Gastroesophageal sphincter (tissue), 4 donors: ENCODE data around the gene RALA. TPM values are rescaled to one million over a fixed set of nuclear protein-coding genes. Genes with fewer than 3 reads are reported as not detected.

ENCODE experiments used
- ATAC-seq: fragments of 150-250 bp; one replicate; pipeline ENCODE4 v1.9.1; 2016; ENCODE audit warnings: mild to moderate bottlenecking, moderate library complexity
- H3K27ac ChIP-seq, 4 donors: fragments of 200-600 bp; sonication (generic) in 3 of 4; 1 replicate in 3 of 4; 2 replicates in 1 of 4; pipeline ENCODE4 v1.5.1; 2016 to 2019
- H3K27me3 ChIP-seq: fragments of 200-600 bp; sonication (generic); one replicate; pipeline ENCODE4 v1.5.1; 2019
- H3K36me3 ChIP-seq, 2 donors: fragments of 200-600 bp; sonication (generic); one replicate each; pipeline ENCODE4 v1.5.1; 2019; ENCODE audit warnings: control low read depth in 1 of 2
- H3K4me1 ChIP-seq, 3 donors: fragments of 200-600 bp; sonication (generic); 1 replicate in 2 of 3; 2 replicates in 1 of 3; pipeline ENCODE4 v1.5.1; 2016 to 2019; ENCODE audit warnings: control low read depth in 2 of 3
- H3K4me3 ChIP-seq, 2 donors: fragments of 200-600 bp; sonication (generic); one replicate each; pipeline ENCODE4 v1.5.1; 2019; ENCODE audit warnings: mild to moderate bottlenecking in 1 of 2, moderate library complexity in 1 of 2
- H3K9me3 ChIP-seq, 3 donors: fragments of 200-600 bp; sonication (generic); one replicate each; pipeline ENCODE4 v1.5.1; 2017 to 2019; ENCODE audit warnings: control low read depth in 2 of 3
- EP300 ChIP-seq: sonication (generic); formaldehyde crosslinking; IDR thresholded peaks from one replicate; pipeline ENCODE4 v1.6.1; 2017; ENCODE audit warnings: antibody characterized with exemption, mild to moderate bottlenecking
- POLR2A ChIP-seq, 2 donors: fragments of 450-650 bp; IDR thresholded peaks; one replicate each; pipeline ENCODE4 v1.6.1; 2017; ENCODE audit warnings: antibody characterized with exemption in 2 of 2, mild to moderate bottlenecking in 2 of 2, moderate library complexity in 1 of 2
- POLR2AphosphoS5 ChIP-seq: sonication (generic); formaldehyde crosslinking; IDR thresholded peaks from one replicate; pipeline ENCODE4 v1.6.1; 2017; ENCODE audit warnings: antibody characterized with exemption
- WGBS, 2 donors: methylation state at CpG; one replicate each; pipeline ENCODE4 v1.1.5; 2018; ENCODE audit warnings: low coverage in 1 of 2; 5-methylcytosine and 5-hydroxymethylcytosine counted together
- total RNA-seq, 4 donors: library from RNA; depleted of rRNA; stranded (reverse); fragments of >200 nt; gene quantifications; one replicate each; pipeline ENCODE4 v1.1.0, GENCODE V29; 2016
- TF ChIP-seq, protein P1 (sequence below), 4 experiments: fragments of 200-600 bp in 2 of 4; fragments of 450-650 bp in 2 of 4; sonication (generic) in 1 of 4; IDR thresholded peaks; one replicate each; pipeline ENCODE4 v1.5.1; 2017 to 2019; ENCODE audit warnings: antibody characterized with exemption in 4 of 4, mild to moderate bottlenecking in 2 of 4, moderate library complexity in 2 of 4

The RALA gene
- total RNA-seq, 4 donors from 2014 or later, result 16.6 to 30.7 (median 21.0) TPM

DNA sequence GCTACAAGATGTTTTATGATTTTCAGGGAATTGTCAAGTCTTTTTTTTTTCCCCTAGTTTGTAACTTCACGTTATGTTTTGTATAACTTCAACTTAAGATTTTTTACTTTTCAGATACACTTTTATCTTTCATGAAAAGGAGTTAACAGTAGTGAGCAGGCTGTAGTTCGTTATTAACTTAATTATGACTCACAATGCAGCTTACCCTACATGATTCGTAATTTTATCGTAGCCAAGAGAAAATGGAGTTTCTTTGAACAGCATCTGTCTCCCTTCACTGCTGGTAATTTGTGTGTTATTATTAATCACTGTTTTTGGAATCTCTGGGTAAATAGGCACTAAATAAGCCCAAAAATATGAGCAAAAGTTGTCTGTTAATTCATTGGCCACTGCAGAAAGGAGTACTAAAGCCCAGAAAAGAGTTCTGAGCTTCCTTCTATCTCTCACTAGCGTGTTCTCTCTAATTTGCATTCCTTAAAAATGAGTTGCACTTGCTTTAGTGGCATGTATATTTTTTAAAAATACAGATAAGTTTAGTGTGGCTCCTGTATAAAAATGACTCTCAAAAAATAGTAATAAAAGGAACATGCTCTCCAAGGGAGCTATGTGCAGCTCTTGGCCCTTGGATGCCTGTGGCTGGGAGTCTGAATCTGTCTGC, 36.1 kb downstream of the RALA start:
- no peak overlapping the region for H3K4me3 ChIP-seq
- TF ChIP-seq POLR2AphosphoS5, result no peak
- no peak for TF ChIP-seq POLR2A (IDR thresholded peaks at IDR 0.05)

DNA sequence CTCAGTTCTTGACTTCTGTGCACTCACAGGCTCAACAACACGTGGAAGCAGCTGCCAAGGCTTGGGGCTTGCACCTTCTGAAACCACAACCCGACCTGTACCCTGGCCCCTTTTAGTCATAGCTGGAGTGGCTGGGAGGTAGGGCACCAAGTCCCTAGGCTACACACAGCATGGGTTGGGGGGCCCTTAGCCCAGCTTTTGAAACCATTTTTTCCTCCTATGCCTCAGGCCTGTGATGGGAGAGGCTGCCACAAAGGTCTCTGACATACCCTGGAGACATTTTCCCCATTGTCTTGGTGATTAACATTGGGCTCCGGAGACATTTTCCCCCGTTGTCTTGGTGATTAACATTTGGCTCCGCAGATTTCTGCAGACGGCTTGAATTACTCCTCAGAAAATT, 38.6 kb downstream of the RALA start:
- Histone ChIP-seq H3K4me1 (peaks cover 0 to 6% (median 0%) of the 10 kb centered on the region in 3 donors), H3K36me3 (no peaks in the 10 kb centered on the region), H3K4me3 (no peak overlapping the region), H3K27me3 (no peaks in the 10 kb centered on the region), H3K9me3 (no peaks in the 10 kb centered on the region), H3K27ac (no peak overlapping the region)
- ATAC-seq, result no peak
- WGBS, 2 donors, result 75% methylated on average over 4 of the region's 6 CpGs; no CpG with 5 or more reads in 1 of the 2 donors
- TF ChIP-seq EP300 (no peak), POLR2A (IDR thresholded peaks at IDR 0.05) (no peak), POLR2AphosphoS5 (no peak)
- TF ChIP-seq, protein P1, sequence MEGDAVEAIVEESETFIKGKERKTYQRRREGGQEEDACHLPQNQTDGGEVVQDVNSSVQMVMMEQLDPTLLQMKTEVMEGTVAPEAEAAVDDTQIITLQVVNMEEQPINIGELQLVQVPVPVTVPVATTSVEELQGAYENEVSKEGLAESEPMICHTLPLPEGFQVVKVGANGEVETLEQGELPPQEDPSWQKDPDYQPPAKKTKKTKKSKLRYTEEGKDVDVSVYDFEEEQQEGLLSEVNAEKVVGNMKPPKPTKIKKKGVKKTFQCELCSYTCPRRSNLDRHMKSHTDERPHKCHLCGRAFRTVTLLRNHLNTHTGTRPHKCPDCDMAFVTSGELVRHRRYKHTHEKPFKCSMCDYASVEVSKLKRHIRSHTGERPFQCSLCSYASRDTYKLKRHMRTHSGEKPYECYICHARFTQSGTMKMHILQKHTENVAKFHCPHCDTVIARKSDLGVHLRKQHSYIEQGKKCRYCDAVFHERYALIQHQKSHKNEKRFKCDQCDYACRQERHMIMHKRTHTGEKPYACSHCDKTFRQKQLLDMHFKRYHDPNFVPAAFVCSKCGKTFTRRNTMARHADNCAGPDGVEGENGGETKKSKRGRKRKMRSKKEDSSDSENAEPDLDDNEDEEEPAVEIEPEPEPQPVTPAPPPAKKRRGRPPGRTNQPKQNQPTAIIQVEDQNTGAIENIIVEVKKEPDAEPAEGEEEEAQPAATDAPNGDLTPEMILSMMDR (IDR thresholded peaks at IDR 0.05), result no peak

More for the DNA sequence above, 36.1 kb downstream of the RALA start:
- Histone ChIP-seq H3K9me3 (peaks cover 0 to 8% (median 0%) of the 10 kb centered on the region in 3 donors), H3K27me3 (no peaks in the 10 kb centered on the region), H3K27ac (no peak overlapping the region), H3K4me1 (no peaks in the 10 kb centered on the region), H3K36me3 (no peaks in the 10 kb centered on the region)
- WGBS, 2 donors, result 47 to 80% methylated on average over 4 to 5 of the region's 5 CpGs
- ATAC-seq, result no peak

DNA sequence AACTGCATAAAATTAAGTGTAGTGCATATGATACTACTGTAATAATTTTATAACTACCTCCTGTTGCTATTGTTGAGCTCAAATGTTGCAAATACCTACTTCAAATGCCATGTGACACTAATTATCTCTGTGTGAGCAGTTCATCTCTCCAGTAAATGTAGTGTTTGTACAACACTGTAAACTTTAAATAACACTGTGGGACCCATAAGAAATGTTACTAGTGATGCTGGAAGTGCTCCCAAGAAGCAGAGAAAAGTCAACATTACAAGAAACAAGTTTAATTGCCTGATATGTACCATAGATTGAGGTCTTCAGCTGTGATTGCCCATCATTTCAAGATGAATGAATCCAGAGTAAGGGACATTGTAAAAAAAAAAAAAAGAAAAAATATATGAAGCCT, 39.9 kb downstream of the RALA start:
- Histone ChIP-seq H3K4me3 (no peak overlapping the region), H3K9me3 (no peaks in the 10 kb centered on the region), H3K27me3 (no peaks in the 10 kb centered on the region), H3K4me1 (peaks cover 0 to 19% (median 0%) of the 10 kb centered on the region in 3 donors), H3K27ac (no peak overlapping the region), H3K36me3 (no peaks in the 10 kb centered on the region)
- no peak for ATAC-seq
- TF ChIP-seq, protein P1 (IDR thresholded peaks at IDR 0.05), result no peak
- TF ChIP-seq POLR2A (IDR thresholded peaks at IDR 0.05) (no peak), POLR2AphosphoS5 (no peak), EP300 (no peak)

DNA sequence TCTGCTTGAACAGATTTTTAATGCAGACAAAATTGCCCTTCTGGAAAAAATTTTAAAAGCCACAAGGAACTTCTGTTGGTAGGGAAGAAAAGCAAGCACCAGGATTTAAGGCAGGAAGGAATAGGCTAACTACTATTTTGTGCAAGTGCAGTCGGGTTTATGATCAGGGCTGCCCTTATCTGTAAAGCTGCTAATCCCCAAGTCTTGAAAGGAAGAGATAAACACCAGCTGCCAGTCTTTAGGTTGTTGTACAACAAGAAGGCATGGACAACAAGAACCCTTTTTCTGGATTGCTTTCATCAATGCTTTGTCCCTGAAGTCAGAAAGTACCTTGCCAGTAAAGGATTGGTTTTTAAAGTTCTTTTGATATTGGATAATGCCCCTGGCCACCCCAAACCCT, 40.7 kb downstream of the RALA start:
- Histone ChIP-seq H3K27me3 (no peaks in the 10 kb centered on the region), H3K27ac (no peak overlapping the region), H3K9me3 (no peaks in the 10 kb centered on the region), H3K4me3 (no peak overlapping the region), H3K4me1 (peaks cover 0 to 23% (median 0%) of the 10 kb centered on the region in 3 donors), H3K36me3 (no peaks in the 10 kb centered on the region)
- TF ChIP-seq POLR2A (IDR thresholded peaks at IDR 0.05) (no peak), POLR2AphosphoS5 (no peak), EP300 (no peak)
- TF ChIP-seq, protein P1 (IDR thresholded peaks at IDR 0.05), result no peak
- ATAC-seq, result no peak
- WGBS, 2 donors, result 50 to 58% methylated on average over 1 of the region's 1 CpG

DNA sequence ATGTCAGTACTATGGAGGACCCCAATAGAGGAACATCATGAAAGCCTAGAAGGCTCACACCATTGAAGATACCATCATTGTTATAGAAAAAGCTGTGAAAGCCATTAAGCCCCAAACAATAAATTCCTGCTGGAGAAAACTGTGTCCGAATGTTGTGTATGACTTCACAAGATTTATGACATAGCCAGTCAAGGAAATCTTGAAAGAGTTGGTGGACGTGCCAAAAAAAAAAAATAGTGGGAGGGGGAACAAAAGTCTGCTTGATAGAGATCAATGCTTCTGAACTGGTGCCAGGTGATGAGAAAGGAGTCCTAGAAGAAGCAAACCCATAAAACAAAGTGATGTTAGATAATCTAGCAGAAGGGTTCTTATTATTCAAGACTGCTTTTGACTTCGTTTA, 41.2 kb downstream of the RALA start:
- peaks cover 0 to 23% (median 0%) of the 10 kb centered on the region in 3 donors for H3K4me1 ChIP-seq
- TF ChIP-seq POLR2AphosphoS5 (no peak), EP300 (no peak), POLR2A (IDR thresholded peaks at IDR 0.05) (no peak)
- TF ChIP-seq, protein P1 (IDR thresholded peaks at IDR 0.05), result no peak
- 76 to 81% methylated on average over 2 to 3 of the region's 3 CpGs for WGBS, 2 donors

More for the DNA sequence above, 41.2 kb downstream of the RALA start:
- no peaks in the 10 kb centered on the region for H3K36me3 ChIP-seq
- no peaks in the 10 kb centered on the region for H3K27me3 ChIP-seq
- no peak for ATAC-seq
- no peaks in the 10 kb centered on the region for H3K9me3 ChIP-seq
- no peak overlapping the region for H3K27ac ChIP-seq
- no peak overlapping the region for H3K4me3 ChIP-seq
